ENCODE results near the gene BABAM1. TPM values are rescaled to one million over a fixed set of nuclear protein-coding genes. Genes with fewer than 3 reads are reported as not detected.
A peak's percentile ranks its signal among the peaks of the same experiment; 100 is the strongest.

Gene BABAM1
- total RNA-seq, 1 donor from 2014 or later, result 85.5 TPM

DNA sequence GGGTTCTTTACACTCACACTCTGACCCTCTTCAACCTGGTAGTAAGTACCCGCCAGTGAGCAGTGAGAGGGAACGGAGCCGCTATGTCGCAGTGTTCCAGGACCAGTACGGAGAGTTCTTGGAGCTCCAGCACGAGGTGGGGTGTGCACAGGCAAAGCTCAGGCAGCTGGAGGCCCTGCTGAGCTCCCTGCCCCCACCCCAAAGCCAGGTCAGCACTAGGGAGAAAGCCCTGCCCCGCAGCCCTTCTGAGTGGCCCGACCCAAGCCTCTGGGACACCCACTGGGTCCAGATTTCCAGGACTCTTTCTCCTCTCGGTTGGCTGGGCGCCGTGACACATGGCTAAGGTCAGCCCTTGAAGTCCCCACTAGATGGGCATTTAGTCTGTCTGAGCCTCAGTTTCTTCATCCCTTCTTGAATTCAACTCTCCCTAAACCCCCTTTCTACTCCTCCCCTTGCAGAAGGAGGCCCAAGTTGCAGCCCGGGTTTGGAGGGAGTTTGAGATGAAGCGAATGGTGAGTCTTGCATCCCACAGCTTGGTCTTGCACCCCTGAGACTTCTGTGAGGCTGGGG is 39.4 kb upstream of the BABAM1 start:
- Histone ChIP-seq H3K4me3 (no peak overlapping the region), H3K9me3 (no peaks in the 10 kb centered on the region), H3K4me1 (peaks cover 0 to 8% of the 10 kb centered on the region in 2 donors), H3K36me3 (peaks cover 20 to 30% of the 10 kb centered on the region in 2 donors), H3K27ac (no peak overlapping the region), H3K27me3 (no peaks in the 10 kb centered on the region)
- intact Hi-C loops (cut with DNase I), result loop anchor here (5.0 kb wide), 1 partner anchor 151 kb away; the partner anchor contains the start of genes HAUS8 and MYO9B
- TF ChIP-seq, protein P1, sequence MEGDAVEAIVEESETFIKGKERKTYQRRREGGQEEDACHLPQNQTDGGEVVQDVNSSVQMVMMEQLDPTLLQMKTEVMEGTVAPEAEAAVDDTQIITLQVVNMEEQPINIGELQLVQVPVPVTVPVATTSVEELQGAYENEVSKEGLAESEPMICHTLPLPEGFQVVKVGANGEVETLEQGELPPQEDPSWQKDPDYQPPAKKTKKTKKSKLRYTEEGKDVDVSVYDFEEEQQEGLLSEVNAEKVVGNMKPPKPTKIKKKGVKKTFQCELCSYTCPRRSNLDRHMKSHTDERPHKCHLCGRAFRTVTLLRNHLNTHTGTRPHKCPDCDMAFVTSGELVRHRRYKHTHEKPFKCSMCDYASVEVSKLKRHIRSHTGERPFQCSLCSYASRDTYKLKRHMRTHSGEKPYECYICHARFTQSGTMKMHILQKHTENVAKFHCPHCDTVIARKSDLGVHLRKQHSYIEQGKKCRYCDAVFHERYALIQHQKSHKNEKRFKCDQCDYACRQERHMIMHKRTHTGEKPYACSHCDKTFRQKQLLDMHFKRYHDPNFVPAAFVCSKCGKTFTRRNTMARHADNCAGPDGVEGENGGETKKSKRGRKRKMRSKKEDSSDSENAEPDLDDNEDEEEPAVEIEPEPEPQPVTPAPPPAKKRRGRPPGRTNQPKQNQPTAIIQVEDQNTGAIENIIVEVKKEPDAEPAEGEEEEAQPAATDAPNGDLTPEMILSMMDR (IDR thresholded peaks at IDR 0.05), result no peak
- DNase-seq (ENCODE audit: low spot score in 2 of 2), result no peak

- H3K4me1 ChIP-seq, result peaks cover under 1 to 10% of the 10 kb centered on the region in 2 donors
- H3K9me3 ChIP-seq, result no peaks in the 10 kb centered on the region
- H3K36me3 ChIP-seq, result peaks cover 23 to 30% of the 10 kb centered on the region in 2 donors
- intact Hi-C loops (cut with DNase I), result loop anchor here (5.0 kb wide), 1 partner anchor 153 kb away; the partner anchor contains the start of genes HAUS8 and MYO9B
- H3K27ac ChIP-seq, result no peak overlapping the region
- DNase-seq (ENCODE audit: low spot score in 2 of 2), result no peak
- no peak overlapping the region for H3K4me3 ChIP-seq
- H3K27me3 ChIP-seq, result no peaks in the 10 kb centered on the region
- TF ChIP-seq, protein P1 (IDR thresholded peaks at IDR 0.05), result no peak
Observed at GRCh38 chr19:17229890-17230289, 37.4 kb upstream of the BABAM1 start.

DNA sequence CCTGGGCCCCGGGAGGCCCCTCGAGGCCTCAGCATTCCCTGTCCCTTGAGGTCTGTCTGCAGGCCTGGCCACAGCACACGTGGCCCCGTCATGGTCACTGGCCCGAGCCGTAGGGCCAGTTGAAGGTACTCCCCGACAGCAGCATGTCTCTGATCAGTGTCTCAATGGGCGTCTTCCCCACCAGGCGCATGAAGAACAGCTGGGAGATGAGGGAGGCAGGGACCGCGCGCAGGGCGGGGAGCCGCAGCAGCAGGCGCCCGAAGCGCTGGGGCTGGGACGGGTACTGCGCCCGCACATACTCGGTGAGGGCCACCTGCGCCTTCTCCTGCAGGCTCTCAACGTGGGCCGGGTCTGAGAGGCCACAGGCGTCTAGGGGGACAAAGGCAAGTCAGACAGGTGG is 35.0 kb upstream of the BABAM1 start:
- H3K36me3 ChIP-seq, result peaks cover 23 to 30% of the 10 kb centered on the region in 2 donors
- no peaks in the 10 kb centered on the region for H3K9me3 ChIP-seq
- H3K27me3 ChIP-seq, result no peaks in the 10 kb centered on the region
- intact Hi-C loops (cut with DNase I), result no loop called here
- peaks cover 3 to 18% of the 10 kb centered on the region in 2 donors for H3K4me1 ChIP-seq
- H3K4me3 ChIP-seq, result no peak overlapping the region
- TF ChIP-seq, protein P1 (IDR thresholded peaks at IDR 0.05), result no peak
- H3K27ac ChIP-seq, result no peak overlapping the region
- DNase-seq (ENCODE audit: low spot score in 2 of 2), result no peak

- intact Hi-C loops (cut with DNase I), result no loop called here
- Histone ChIP-seq H3K27me3 (no peaks in the 10 kb centered on the region), H3K27ac (peak overlapping the region; percentile 67 to 71), H3K9me3 (no peaks in the 10 kb centered on the region), H3K36me3 (peaks cover 24 to 30% of the 10 kb centered on the region in 2 donors), H3K4me1 (peaks cover 3 to 15% of the 10 kb centered on the region in 2 donors), H3K4me3 (peak overlapping the region; percentile 64 to 66)
- TF ChIP-seq, protein P1 (IDR thresholded peaks at IDR 0.05), result no peak
- DNase-seq (ENCODE audit: low spot score in 2 of 2), result no peak
Observed at GRCh38 chr19:17234911-17235299, 32.3 kb upstream of the BABAM1 start.

- H3K36me3 ChIP-seq, result peaks cover 26 to 28% of the 10 kb centered on the region in 2 donors
- H3K4me3 ChIP-seq, result peak overlapping the region; percentile 64 to 66
- DNase-seq (ENCODE audit: low spot score in 2 of 2), result peak in 1 of 2 donors; percentile 84
- TF ChIP-seq, protein P1 (IDR thresholded peaks at IDR 0.05), result peak in 2 of 3 experiments; percentile 61 to 63
- intact Hi-C loops (cut with DNase I), result no loop called here
- peaks cover 3 to 15% of the 10 kb centered on the region in 2 donors for H3K4me1 ChIP-seq
- peak overlapping the region; percentile 67 to 71 for H3K27ac ChIP-seq
- H3K27me3 ChIP-seq, result no peaks in the 10 kb centered on the region
- H3K9me3 ChIP-seq, result no peaks in the 10 kb centered on the region
Observed at GRCh38 chr19:17235300-17235970, 31.8 kb upstream of the BABAM1 start.
